H1 (cell line): ENCODE data around the gene PCGF3. TPM values are rescaled to one million over a fixed set of nuclear protein-coding genes. Genes with fewer than 3 reads are reported as not detected.
A peak's percentile ranks its signal among the peaks of the same experiment; 100 is the strongest.

Experiments used
- CTCF ChIA-PET: fragments of 300-600 bp; sonication (Branson Sonifier 250); formaldehyde crosslinking; loops from one replicate; lab custom pipeline; 2021; ENCODE audit not compliant: partially characterized antibody; lab: Charles Lee
- POLR2A ChIA-PET: fragments of 300-600 bp; sonication (Branson Sonifier 250); formaldehyde crosslinking; loops from one replicate; lab custom pipeline; 2021; ENCODE audit warnings: inconsistent platforms; ENCODE audit not compliant: partially characterized antibody; lab: Charles Lee
- DNase-seq, 2 experiments: peaks; one replicate each; pipeline versions ENCODE4 v3.0.0 to v3.0.0-alpha.2; 2010 to 2022; ENCODE audit warnings: low spot score in 2 of 2, low read depth in 1 of 2, mixed read lengths in 1 of 2
- FAIRE-seq: peaks from 2 replicates; lab custom pipeline; 2011; peaks lifted over from hg19 to GRCh38; lab: Jason Lieb, UNC
- H2AFZ ChIP-seq: 2 replicates; pipeline ENCODE4 v1.8.1; 2012; ENCODE audit warnings: low read length, inconsistent platforms
- H2AK5ac ChIP-seq: 2 replicates; pipeline ENCODE4 v1.6.1; 2013; ENCODE audit warnings: low read depth, low read length
- H2BK120ac ChIP-seq: replicated peaks from 2 replicates; pipeline ENCODE3; 2013; ENCODE audit warnings: low read depth, low read length, inconsistent platforms
- H2BK12ac ChIP-seq: 2 replicates; pipeline ENCODE4 v1.6.1; 2013; ENCODE audit warnings: low read depth, low read length
- H2BK15ac ChIP-seq: 2 replicates; pipeline ENCODE4 v1.6.1; 2013; ENCODE audit warnings: low read length
- H2BK20ac ChIP-seq: 2 replicates; pipeline ENCODE4 v1.6.1; 2013; ENCODE audit warnings: low read length
- H2BK5ac ChIP-seq: 2 replicates; pipeline ENCODE4 v1.6.1; 2013; ENCODE audit warnings: low read depth, low read length
- H3K14ac ChIP-seq: 2 replicates; pipeline ENCODE4 v1.6.1; 2013; ENCODE audit warnings: inconsistent platforms; ENCODE audit not compliant: insufficient read length
- H3K18ac ChIP-seq: 2 replicates; pipeline ENCODE4 v1.6.1; 2013; ENCODE audit warnings: low read length; ENCODE audit errors: extremely low read depth
- H3K23ac ChIP-seq: 2 replicates; pipeline ENCODE4 v1.6.1; 2013; ENCODE audit warnings: inconsistent platforms; ENCODE audit not compliant: insufficient read length
- H3K23me2 ChIP-seq: 2 replicates; pipeline ENCODE4 v1.6.1; 2013; ENCODE audit warnings: low read depth, low read length
- H3K27ac ChIP-seq: 2 replicates; pipeline ENCODE4 v1.6.1; 2011; ENCODE audit warnings: low read depth, low read length, inconsistent platforms
- H3K27me3 ChIP-seq, 4 experiments: replicated peaks in 1 of 4; 1 replicate in 1 of 4; 2 replicates in 3 of 4; pipeline versions ENCODE4 v1.6.1 to v1.8.1; 2011 to 2013; ENCODE audit warnings: low read length in 3 of 4, mild to moderate bottlenecking in 3 of 4, inconsistent platforms in 2 of 4, mixed read lengths in 2 of 4, moderate library complexity in 1 of 4; ENCODE audit not compliant: control insufficient read depth in 3 of 4, insufficient read depth in 3 of 4; ENCODE audit errors: extremely low read depth in 1 of 4
- H3K36me3 ChIP-seq, 4 experiments: 2 replicates each; pipeline versions ENCODE4 v1.6.1 to v1.8.1; 2011 to 2013; ENCODE audit warnings: mild to moderate bottlenecking in 4 of 4, low read length in 3 of 4, moderate library complexity in 2 of 4, control low read depth in 1 of 4, inconsistent platforms in 1 of 4; ENCODE audit not compliant: insufficient read depth in 4 of 4, control insufficient read depth in 2 of 4
- H3K4ac ChIP-seq: replicated peaks from 2 replicates; pipeline ENCODE3; 2013; ENCODE audit warnings: low read length, low read depth, mixed read lengths, inconsistent platforms; ENCODE audit not compliant: insufficient read length
- H3K4me1 ChIP-seq, 4 experiments: replicated peaks in 1 of 4; 1 replicate in 1 of 4; 2 replicates in 3 of 4; pipeline versions ENCODE4 v1.6.1 to v1.8.1; 2011 to 2013; ENCODE audit warnings: low read length in 3 of 4, inconsistent platforms in 2 of 4, mixed read lengths in 1 of 4; ENCODE audit not compliant: insufficient read depth in 4 of 4, control insufficient read depth in 3 of 4
- H3K4me2 ChIP-seq, 2 experiments: 2 replicates each; pipeline versions ENCODE4 v1.6.1 to v1.8.1; 2011 to 2013; ENCODE audit warnings: low read depth in 2 of 2, low read length in 2 of 2, control low read depth in 1 of 2, inconsistent platforms in 1 of 2, mild to moderate bottlenecking in 1 of 2; ENCODE audit not compliant: insufficient read depth in 1 of 2
- H3K4me3 ChIP-seq, 4 experiments: fragments of 200-600, 300-600 bp in 1 of 4; sonication (generic), shearing (Covaris generic), sonication (Bioruptor Twin) in 1 of 4; 2 replicates each; pipeline versions ENCODE4 v1.5.1 to v1.8.1; 2011 to 2016; ENCODE audit warnings: low read length in 4 of 4, low read depth in 3 of 4, control low read depth in 2 of 4, inconsistent platforms in 2 of 4, mild to moderate bottlenecking in 2 of 4, mixed read lengths in 1 of 4, moderate library complexity in 1 of 4; ENCODE audit not compliant: insufficient read depth in 2 of 4; ENCODE audit errors: extremely low read depth in 1 of 4
- H3K56ac ChIP-seq: replicated peaks from 2 replicates; pipeline ENCODE3; 2013; ENCODE audit warnings: low read depth, mild to moderate bottlenecking, mixed read lengths, low read length, inconsistent platforms; ENCODE audit not compliant: insufficient read length
- H3K79me1 ChIP-seq: 2 replicates; pipeline ENCODE4 v1.6.1; 2013; ENCODE audit warnings: low read depth, low read length, control low read depth
- H3K79me2 ChIP-seq, 2 experiments: 2 replicates each; pipeline versions ENCODE4 v1.6.1 to v1.8.1; 2012 to 2013; ENCODE audit warnings: low read length in 2 of 2, mild to moderate bottlenecking in 2 of 2, inconsistent platforms in 1 of 2; ENCODE audit not compliant: insufficient read depth in 2 of 2, control insufficient read depth in 1 of 2
- H3K9ac ChIP-seq, 4 experiments: replicated peaks in 1 of 4; 1 replicate in 1 of 4; 2 replicates in 3 of 4; pipeline versions ENCODE4 v1.6.1 to v1.8.1; 2011 to 2013; ENCODE audit warnings: low read depth in 3 of 4, low read length in 3 of 4, control low read depth in 2 of 4, mild to moderate bottlenecking in 2 of 4, moderate library complexity in 2 of 4, inconsistent platforms in 1 of 4; ENCODE audit errors: extremely low read depth in 1 of 4
- H3K9me3 ChIP-seq, 2 experiments: 2 replicates each; pipeline versions ENCODE4 v1.6.1 to v1.8.1; 2012 to 2013; ENCODE audit warnings: mild to moderate bottlenecking in 2 of 2, moderate library complexity in 2 of 2, control low read depth in 1 of 2, inconsistent platforms in 1 of 2, low read depth in 1 of 2, low read length in 1 of 2, mixed read lengths in 1 of 2; ENCODE audit not compliant: insufficient read depth in 2 of 2
- H4K20me1 ChIP-seq, 2 experiments: replicated peaks in 1 of 2; 2 replicates each; pipeline versions ENCODE3 to v1.8.1; 2011 to 2013; ENCODE audit warnings: inconsistent platforms in 2 of 2, low read length in 2 of 2, mild to moderate bottlenecking in 1 of 2; ENCODE audit not compliant: insufficient read depth in 2 of 2, control insufficient read depth in 1 of 2
- H4K5ac ChIP-seq: 2 replicates; pipeline ENCODE4 v1.6.1; 2013; ENCODE audit warnings: low read length, low read depth, mixed read lengths, inconsistent platforms; ENCODE audit not compliant: insufficient read length
- H4K8ac ChIP-seq: 2 replicates; pipeline ENCODE4 v1.8.0; 2013; ENCODE audit warnings: mild to moderate bottlenecking, moderate library complexity, low read length, inconsistent platforms; ENCODE audit not compliant: insufficient read depth; ENCODE audit errors: extremely low read depth
- H4K91ac ChIP-seq: replicated peaks from 2 replicates; pipeline ENCODE3; 2013; ENCODE audit warnings: low read length, mixed read lengths, inconsistent platforms; ENCODE audit not compliant: insufficient read length
- ATF3 ChIP-seq: IDR thresholded peaks from 2 replicates; pipeline ENCODE4 v1.6.1; 2011; ENCODE audit warnings: low read depth, mild to moderate bottlenecking, low read length; ENCODE audit not compliant: insufficient read depth
- BCL11A ChIP-seq, 2 experiments: IDR thresholded peaks; one replicate each; pipeline ENCODE4 v1.6.1; 2011; ENCODE audit warnings: low read depth in 2 of 2, low read length in 2 of 2, mild to moderate bottlenecking in 2 of 2
- CBX8 ChIP-seq: fragments of 300-800, 300-1000 bp; sonication (generic); IDR thresholded peaks from 2 replicates; pipeline ENCODE4 v1.7.1; 2016; ENCODE audit warnings: low read depth, low read length, borderline replicate concordance
- CTCF ChIP-seq, 3 experiments: IDR thresholded peaks; 1 replicate in 2 of 3; 2 replicates in 1 of 3; pipeline versions ENCODE4 v1.5.1 to v1.6.1; 2011; ENCODE audit warnings: low read length in 3 of 3, mild to moderate bottlenecking in 3 of 3, inconsistent platforms in 2 of 3, low read depth in 1 of 3, moderate library complexity in 1 of 3; ENCODE audit not compliant: insufficient read depth in 1 of 3; ENCODE audit errors: control extremely low read depth in 1 of 3
- HDAC6 ChIP-seq: IDR thresholded peaks from one replicate; pipeline ENCODE4 v1.7.1; 2012; ENCODE audit warnings: low read depth, mild to moderate bottlenecking, inconsistent platforms, low read length, moderate library complexity
- NANOG ChIP-seq: IDR thresholded peaks from 2 replicates; pipeline ENCODE4 v1.6.1; 2011; ENCODE audit warnings: low read length, low read depth, mild to moderate bottlenecking, inconsistent platforms; ENCODE audit not compliant: insufficient read depth, poor library complexity, severe bottlenecking
- PHF8 ChIP-seq: fragments of 200-600 bp; sonication (generic); conservative IDR thresholded peaks from 2 replicates; pipeline ENCODE4 v1.7.1; 2012; ENCODE audit warnings: low read depth, mild to moderate bottlenecking, inconsistent platforms, low read length, moderate library complexity
- SUZ12 ChIP-seq: fragments of 200-600 bp; sonication (generic); IDR thresholded peaks from 2 replicates; pipeline ENCODE4 v1.6.1; 2012; ENCODE audit warnings: mild to moderate bottlenecking, inconsistent platforms, low read length, moderate library complexity, mixed read lengths
- TEAD4 ChIP-seq: IDR thresholded peaks from 2 replicates; pipeline ENCODE4 v1.6.1; 2012; ENCODE audit warnings: low read depth, low read length, inconsistent platforms, mixed read lengths
- WGBS, 2 experiments: shearing (Covaris generic) in 1 of 2; methylation state at CpG; one replicate each; pipeline versions ENCODE4 v1.1.6 to v1.1.7; 2013 to 2015; ENCODE audit warnings: low lambda C conversion rate in 2 of 2, mixed read lengths in 2 of 2, inconsistent platforms in 1 of 2, low coverage in 1 of 2, missing lambda C conversion rate in 1 of 2; ENCODE audit not compliant: insufficient replicate concordance in 2 of 2, insufficient coverage in 1 of 2, insufficient read length in 1 of 2; ENCODE audit errors: extremely low coverage in 1 of 2, missing lambda C conversion rate in 1 of 2; 5-methylcytosine and 5-hydroxymethylcytosine counted together
- polyA plus RNA-seq, 7 experiments: library from polyadenylated mRNA; depleted of rRNA in 3 of 7; stranded (reverse) in 5 of 7; unstranded in 2 of 7; fragments of >200 nt in 5 of 7; fragments of 200-250 nt in 2 of 7; gene quantifications; 1 replicate in 5 of 7; 2 replicates in 1 of 7; 4 replicates in 1 of 7; pipeline versions ENCODE4 v1.2.1 to v1.2.3, GENCODE V29; 2011 to 2013; ENCODE audit warnings: missing spikeins in 2 of 7, mixed read lengths in 2 of 7
- total RNA-seq: library from RNA; stranded (reverse); fragmentation: NEBNext Ultra II Directional; extraction: Animal tissue kit (Norgen Biotek cat#: 25700); gene quantifications from 2 replicates; pipeline ENCODE4 v1.2.1, GENCODE V29; 2021

Gene PCGF3
- total and polyA plus RNA-seq, 2 of the 8 experiments (the other 6 are each of a cell fraction or from before 2014, with no cell fraction given), result 52.7 to 52.9 TPM

GRCh38 chr4:763191-763810 is 57.7 kb downstream of the PCGF3 start:
- Histone ChIP-seq H3K18ac (no peak overlapping the region), H4K20me1 (peaks cover 5 to 11% of the 10 kb centered on the region in 2 experiments), H3K4me3 (no peak overlapping the region), H3K4ac (no peak overlapping the region), H2BK20ac (no peak overlapping the region), H3K4me2 (no peak overlapping the region), H3K27me3 (no peaks in the 10 kb centered on the region), H3K4me1 (no peaks in the 10 kb centered on the region), H2BK12ac (no peak overlapping the region), H3K9ac (no peak overlapping the region; a peak in 1 of 7 replicates), H3K9me3 (peaks cover 6 to 14% of the 10 kb centered on the region in 2 experiments; a peak in 2 of 4 replicates), H3K23me2 (no peaks in the 10 kb centered on the region), H4K5ac (no peak overlapping the region), H3K14ac (no peak overlapping the region), H4K8ac (peak overlapping the region; percentile 1), H4K91ac (no peak overlapping the region), H2BK15ac (no peak overlapping the region), H2AFZ (no peak overlapping the region), H2BK5ac (no peak overlapping the region), H3K79me1 (no peaks in the 10 kb centered on the region), H3K56ac (no peak overlapping the region), H3K79me2 (no peaks in the 10 kb centered on the region), H2BK120ac (no peak overlapping the region), H3K36me3 (peaks cover 9 to 41% (median 28%) of the 10 kb centered on the region in 4 experiments; a peak in 6 of 8 replicates), H3K27ac (no peak overlapping the region), H3K23ac (no peak overlapping the region), H2AK5ac (no peak overlapping the region)
- WGBS, 2 experiments, result 98% methylated on average over 23 of the region's 23 CpGs; no CpG with 5 or more reads in 1 of the 2 experiments
- FAIRE-seq (no peak), DNase-seq (no peak)
- CTCF ChIA-PET, result interaction anchor here (1.2 to 2.7 kb wide), 2 partner anchors 21 to 31 kb away, joined by 3 to 7 read pairs; no protein-coding TSS in a partner anchor
- POLR2A ChIA-PET, result interaction anchor here (1.1 to 1.8 kb wide), 2 partner anchors 10 to 11 kb away, joined by 3 to 4 read pairs; no protein-coding TSS in a partner anchor
- no peak for TF ChIP-seq HDAC6
- no peak for TF ChIP-seq TEAD4
- TF ChIP-seq SUZ12, result no peak
- TF ChIP-seq CTCF (IDR thresholded peaks at IDR 0.05; ENCODE audit: control extremely low read depth in 1 of 3, insufficient read depth in 1 of 3, low read depth in 1 of 3, low read length in 3 of 3), result no peak
- TF ChIP-seq NANOG, result no peak
- no peak for TF ChIP-seq PHF8
- no peak for TF ChIP-seq BCL11A (IDR thresholded peaks at IDR 0.05; ENCODE audit: low read depth in 2 of 2, low read length in 2 of 2)
- TF ChIP-seq CBX8, result no peak
- TF ChIP-seq ATF3, result no peak
